ENCODE measurements around the gene SLC35A5.
A peak's percentile ranks its signal among the peaks of the same experiment; 100 is the strongest.

The SLC35A5 gene

DNA sequence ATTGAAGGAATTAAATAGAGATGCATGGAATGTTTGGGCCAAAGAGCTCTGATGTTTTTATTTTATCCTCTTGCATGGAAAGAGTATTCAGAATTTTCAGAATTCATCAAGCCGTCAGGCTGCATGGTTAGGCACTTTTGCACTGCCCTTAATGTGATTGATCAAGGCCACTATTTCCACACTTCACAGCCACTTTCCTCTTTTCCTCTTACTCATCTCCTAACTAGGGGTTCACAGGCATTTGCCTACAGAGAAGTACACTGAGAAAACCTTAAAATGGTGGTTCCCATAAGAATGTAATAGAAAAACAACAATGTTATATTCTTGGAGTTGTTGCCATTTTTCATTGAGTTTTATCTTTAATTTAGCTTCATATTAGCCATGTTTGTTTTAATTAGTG is 10.9 kb downstream of the SLC35A5 start:
- no peak for ATAC-seq

DNA sequence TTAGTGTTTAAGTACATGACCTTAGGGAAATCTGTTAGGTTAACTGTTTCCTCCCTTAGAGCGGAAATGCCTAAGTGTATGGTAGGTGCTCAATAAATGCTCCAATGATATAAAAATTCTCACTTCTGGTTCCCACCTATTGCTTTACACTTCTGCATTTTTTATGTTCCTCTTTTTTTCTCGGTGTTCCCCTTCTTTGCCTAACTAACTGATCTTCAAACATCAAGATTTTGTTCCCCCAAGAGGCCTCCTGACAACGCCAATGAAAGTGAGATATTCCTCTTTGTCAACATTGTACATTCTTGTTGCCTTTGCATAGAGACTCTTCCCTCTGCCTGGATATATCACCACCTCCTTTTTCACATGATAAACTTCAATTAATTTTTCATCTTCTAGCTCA is 17.4 kb downstream of the SLC35A5 start:
- no peak for ATAC-seq

DNA sequence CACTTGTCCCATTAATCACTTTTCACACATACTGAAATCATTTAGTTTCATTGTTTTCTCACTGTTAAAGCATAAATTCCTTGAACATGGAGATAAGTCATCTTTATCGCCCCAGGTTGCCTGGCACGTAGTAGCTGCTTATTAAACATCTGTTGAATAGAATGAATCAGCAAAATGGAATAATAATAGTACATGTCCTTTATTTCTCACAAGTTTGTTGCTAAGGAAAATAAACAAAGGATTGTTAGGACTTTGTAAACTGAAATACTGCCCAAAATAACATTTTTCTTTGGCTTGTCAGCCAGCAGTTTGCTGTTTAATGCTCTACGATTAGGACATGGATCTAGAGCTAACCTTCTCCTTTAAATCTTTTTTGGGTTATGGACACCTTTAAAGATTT is 17.9 kb downstream of the SLC35A5 start:
- no peak for ATAC-seq

DNA sequence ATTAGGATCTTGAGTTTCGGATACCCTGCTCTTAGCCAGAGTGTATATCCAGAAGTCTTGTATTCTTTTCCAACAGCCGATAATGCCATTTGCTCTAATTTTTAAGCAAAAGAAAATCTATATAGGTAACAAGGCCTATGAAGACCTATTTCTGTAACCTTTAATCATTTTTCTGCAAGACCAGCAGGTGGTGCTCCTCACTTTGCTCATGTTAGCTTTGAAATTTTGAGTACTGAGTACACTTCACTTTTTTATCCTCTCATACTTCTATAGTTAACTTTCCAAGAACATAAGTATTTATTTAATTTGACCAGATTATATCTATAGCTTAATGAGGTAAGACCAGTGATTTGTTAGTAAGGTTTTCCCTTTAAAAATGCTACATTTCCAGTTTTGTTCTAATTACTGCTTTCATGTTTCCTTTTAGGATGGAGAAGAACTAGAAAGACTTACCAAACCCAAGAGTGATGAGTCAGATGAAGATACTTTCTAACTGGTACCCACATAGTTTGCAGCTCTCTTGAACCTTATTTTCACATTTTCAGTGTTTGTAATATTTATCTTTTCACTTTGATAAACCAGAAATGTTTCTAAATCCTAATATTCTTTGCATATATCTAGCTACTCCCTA is 20.5 kb downstream of the SLC35A5 start:
- ATAC-seq = no peak

DNA sequence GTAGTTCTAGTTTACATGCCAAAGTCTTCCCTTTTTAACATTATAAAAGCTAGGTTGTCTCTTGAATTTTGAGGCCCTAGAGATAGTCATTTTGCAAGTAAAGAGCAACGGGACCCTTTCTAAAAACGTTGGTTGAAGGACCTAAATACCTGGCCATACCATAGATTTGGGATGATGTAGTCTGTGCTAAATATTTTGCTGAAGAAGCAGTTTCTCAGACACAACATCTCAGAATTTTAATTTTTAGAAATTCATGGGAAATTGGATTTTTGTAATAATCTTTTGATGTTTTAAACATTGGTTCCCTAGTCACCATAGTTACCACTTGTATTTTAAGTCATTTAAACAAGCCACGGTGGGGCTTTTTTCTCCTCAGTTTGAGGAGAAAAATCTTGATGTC is 21.3 kb downstream of the SLC35A5 start:
- no peak for ATAC-seq

DNA sequence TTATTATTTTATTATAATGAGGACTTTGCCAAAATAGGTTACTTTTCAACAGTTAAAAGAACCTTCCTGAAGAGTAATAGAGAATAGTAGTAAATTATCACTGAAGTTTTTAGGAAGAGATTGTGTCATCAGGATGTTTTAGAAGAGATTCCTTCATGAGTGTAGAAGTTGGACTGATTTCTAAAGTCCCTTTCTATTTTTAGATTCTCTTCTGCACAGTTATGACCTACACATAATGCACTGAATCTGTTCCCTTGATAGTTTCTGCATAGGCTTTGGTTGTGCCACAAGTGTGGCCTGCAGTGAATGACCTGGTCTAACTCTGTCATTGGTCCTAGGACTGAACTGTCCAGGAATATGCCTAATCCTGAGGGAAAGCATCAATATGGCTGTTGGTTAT is 23.9 kb downstream of the SLC35A5 start:
- no peak for ATAC-seq

DNA sequence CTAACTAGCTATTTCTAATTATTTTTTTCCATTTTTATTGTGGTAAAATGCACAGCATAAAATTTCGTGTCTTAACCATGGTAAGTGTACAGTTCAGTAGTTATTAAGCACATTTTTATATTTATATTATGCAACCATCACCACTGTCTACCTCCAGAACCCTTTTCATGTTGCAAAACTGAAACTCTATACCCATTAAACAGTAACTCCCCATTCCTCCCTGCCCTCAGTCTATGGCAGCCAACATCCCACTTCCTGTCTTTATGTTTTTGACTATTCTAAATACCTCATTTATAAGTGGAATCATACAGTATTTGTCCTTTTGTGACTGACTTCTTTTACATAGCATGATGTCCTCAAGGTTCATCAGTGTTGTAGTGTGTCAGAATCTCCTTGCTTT is 25.5 kb downstream of the SLC35A5 start:
- ATAC-seq = no peak

DNA sequence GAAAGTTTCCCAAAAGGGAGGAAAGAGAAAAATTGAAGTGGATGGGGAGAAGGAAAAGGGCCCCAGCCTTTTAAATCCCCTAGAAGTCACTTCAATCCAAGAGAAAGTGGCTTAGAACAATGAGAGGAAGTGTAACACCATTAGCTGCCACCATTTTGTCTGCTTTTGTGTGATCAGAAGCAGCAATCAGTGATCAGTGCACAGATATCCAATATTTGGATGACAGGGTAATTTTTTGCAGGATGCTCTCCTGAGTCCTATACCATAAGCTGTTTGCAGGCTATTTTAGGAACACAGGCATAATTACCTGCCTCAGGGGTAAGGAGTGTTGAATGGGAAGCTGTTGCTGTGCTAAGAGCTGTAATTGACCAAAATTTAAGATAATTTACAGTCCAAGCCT is 31.4 kb downstream of the SLC35A5 start:
- no peak for ATAC-seq

DNA sequence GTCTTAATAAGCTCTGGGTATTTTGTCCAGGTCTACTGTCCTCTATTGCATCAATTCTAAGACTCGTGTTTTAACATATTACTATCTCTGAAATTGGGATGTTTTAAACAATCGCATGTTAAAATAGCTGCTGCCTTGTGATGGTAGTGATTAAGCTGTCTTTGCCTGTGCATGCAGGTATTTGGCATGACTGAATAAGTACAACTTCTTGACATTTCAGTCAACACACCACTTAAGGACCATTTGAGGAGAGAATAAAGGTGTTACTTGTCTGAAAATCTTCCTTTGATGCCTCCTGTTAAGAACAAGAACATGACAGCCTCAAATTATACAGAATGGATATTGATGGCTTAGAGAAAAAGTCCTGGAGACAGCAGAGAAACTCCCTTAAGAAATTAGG is 33.0 kb downstream of the SLC35A5 start:
- ATAC-seq = no peak

DNA sequence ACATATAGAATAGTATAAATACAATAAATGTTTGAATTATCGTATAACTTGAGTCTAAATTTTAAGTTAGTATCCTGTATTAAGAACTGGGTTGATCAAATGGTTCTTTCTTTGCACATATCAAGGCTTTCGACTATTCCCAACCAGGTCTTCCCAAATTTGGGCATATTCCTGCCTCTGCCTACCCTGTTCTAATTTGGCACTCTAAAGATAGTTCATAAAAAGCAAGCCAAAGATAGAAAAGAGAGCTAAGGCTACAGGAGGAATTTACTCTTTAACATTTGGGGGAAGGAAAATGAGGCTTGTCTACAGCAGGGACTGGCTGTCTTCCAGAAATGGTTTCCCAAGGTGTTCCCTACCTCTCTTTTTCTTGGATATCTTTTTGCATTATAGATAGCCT is 36.1 kb downstream of the SLC35A5 start:
- no peak for ATAC-seq

DNA sequence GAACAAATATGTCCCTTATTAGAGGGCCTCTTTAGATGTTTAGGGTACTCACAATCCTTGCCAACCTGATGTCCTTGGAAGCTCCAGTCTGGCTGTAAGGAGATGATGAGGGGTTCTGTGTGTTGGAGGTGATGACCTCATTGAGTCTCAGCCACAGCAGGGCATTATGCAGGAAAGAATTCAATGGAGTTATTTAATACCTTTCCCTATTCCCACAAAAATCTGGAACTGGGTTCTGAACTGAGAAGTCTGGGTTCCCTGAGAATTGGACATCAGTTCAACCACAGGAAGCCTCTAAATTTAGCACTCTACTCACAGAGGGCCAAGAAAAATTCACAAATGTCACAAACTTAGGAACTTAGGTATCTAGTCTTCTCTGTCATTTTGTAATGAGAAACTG is 36.9 kb downstream of the SLC35A5 start:
- no peak for ATAC-seq

DNA sequence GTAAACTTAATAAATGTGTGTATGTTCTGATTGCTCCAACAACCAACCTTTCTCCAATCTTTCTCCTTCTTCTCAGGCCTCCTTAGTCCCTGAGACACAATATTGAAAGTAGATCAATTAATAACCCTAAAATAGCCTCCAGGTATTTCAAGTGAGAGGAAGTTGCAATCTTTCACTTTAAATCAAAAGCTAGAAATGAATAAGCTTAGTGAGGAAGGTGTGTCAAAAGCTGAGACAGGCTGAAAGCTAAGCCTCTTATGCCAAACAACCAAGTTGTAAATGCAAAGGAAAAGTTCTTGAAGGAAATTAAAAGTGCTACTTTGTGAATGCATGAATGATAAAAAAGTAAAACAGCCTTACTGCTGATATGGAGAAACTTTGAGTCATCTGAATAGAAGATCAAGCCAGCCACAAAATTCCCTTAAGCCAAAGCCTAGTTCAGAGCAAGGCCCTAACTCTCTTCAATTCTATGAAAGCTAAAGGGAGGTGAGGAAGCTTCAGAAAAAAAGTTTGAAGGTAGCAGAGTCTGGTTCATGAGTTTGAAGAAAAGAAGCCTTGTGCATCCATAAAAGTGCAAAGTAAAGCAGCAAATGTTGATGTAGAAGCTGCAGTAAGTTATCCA is 40.5 kb downstream of the SLC35A5 start:
- peak; percentile 35 to 62 for ATAC-seq

DNA sequence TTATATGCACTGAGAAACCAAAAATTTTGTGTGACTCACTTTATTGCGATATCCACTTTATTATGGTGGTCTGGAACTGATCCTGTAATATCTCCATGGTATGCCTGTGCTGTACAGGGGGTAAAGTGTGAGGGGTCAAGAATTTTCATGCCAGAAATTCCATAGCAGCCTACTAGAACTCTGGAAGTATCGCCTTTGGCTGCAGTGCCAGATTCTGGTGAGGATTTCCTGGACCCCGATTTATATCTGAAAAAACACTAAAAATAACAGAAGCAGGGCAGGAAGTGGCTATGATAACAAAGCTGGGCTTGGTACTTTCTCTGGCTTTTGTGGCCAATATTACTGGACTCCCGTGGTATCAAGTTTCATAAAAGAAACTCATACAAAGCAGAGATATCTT is 42.7 kb downstream of the SLC35A5 start:
- no peak for ATAC-seq

DNA sequence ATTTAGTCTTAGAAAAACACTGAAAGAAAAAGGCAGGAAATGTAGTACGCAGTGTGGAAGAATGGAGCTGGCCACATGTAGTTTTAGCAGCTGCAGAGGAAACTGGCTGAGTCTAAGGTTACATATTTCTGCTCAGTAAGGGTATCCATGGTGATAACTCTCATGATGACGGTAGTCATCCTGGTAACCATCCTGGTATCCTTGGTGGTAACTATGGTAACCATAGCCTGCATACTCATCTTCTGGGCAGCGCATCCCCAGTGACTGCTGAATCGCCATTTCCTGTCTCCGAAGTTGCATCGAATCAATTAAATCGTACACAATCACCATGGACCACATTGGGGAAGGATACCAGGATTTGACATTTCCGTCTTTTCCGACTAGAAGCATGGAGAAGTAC is 43.4 kb downstream of the SLC35A5 start:
- peak in 1 of 2 donors; percentile 24 for ATAC-seq

DNA sequence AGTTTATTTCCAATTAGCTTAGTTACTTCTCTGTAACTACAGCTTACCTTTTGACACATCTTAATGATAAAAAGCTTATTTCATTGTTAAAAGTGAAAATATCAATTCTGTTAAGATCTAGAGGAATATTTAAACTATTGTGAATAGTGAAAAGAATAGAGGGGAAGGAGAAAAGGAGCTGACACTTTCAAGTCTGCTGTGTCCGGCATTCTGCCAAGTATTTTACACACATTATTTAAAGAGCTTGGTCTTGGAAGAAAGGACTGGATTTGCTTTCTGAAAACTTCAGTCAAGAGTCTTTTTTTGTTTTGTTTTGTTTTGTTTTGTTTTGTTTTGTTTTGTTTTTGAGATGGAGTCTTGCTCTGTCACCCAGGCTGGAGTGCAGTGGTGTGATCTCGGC is 44.3 kb downstream of the SLC35A5 start:
- ATAC-seq = no peak

DNA sequence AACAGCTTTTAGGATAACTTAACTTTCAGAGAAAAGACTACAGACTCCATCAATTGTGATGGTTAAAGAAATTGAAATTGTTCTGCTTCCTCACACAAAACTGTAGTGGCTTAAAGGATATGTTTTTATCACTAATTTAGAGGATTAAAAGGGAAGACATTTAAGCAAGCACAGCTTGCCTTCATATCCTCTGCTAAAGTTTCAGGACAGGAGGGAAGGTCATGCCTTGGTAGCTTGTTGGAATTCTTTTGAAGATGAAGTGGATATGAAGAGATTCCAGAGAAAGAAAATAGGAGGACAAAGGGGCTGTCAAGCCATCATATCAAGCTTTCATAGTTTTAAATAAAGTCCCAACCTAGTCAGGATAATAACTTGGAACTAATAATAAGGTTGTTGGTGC is 46.0 kb downstream of the SLC35A5 start:
- no peak for ATAC-seq

DNA sequence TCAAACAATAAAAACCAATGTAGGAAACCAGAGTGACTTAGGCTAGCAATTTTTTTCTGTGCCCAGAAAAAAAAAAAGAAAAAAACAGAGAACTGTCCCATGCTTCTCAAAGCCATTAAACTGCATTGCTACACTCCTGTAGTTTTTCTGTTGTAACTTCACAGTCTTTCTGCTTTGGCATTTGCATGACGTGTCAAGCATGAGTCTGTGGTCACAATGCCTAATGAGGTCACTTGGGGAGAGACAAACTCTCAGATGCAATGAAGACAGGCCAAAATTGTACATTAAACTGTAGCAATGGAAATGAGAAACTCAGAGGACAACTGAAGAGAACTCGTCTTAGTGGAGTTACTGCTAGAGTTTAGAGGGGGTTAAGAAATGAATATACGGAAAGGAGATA is 48.3 kb downstream of the SLC35A5 start:
- no peak for ATAC-seq

DNA sequence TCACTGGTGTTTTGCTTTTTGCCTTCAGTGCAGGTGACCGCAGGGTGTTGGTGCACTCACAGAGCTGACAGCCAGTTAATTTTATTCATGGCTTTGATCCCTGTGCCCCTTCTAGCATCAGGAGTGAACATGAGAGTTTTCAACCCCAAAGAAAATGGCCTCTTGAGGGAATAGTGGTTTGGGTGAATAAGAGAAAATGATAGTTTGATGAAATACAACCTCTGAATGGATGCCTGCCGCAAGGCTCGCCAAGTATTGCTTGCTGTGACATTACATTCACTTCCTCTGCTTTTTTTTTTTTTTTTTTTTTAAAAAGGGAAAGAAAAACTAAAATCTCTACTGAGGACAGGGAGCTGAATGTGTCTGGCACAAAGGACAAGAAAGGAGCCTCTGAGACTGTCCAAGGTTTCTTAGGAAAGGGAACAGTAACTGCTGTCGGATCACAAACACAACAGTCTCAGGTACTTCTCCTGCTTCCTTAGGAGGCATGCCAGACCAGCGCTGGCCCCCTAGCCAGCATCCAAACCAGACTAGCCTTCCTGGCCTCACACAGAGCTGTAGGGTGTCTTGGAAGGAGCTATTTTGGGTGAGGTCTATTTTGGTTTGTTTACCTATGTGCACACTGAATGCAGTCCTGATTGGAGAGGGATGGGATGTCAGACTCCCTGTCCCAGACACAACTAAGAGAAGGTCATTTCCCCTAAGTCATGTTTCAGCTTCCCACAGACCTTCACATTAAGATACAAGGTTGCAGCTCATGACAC is 50.1 kb downstream of the SLC35A5 start:
- no peak for ATAC-seq

DNA sequence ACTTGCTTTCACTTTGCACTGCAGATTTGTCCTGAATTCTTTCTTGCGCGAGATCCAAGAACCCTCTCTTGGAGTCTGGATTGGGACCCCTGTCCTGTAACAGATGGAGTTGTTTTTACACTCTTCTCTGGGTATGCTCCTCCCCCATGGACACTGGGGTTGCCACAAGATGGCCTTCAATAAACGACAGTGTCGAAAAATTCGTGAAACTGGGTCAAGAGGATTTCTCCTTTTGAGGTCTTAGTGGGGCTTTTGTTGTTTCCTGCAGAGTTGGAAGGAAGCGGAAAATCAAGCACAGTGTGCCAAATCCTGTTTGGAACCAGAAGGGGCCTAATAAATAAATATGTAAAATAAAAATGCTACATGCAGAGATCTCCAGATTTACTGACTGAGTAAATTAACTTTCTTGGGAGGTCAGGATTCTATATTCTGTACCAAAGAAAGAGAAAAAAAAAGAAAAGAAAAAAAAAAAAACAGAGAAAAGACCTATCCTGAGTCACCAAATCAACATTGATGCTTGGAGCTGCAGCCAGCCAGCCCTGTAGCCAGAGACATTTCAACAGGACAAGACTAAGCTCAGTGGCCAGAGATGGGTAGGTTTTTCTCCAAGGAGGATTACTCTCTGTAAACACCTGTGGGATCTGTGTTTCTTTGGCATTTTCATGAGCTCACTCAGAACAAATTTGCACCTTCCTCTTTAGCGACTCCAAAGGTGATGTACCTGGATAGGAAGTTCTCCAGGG is 54.3 kb downstream of the SLC35A5 start:
- ATAC-seq = no peak

DNA sequence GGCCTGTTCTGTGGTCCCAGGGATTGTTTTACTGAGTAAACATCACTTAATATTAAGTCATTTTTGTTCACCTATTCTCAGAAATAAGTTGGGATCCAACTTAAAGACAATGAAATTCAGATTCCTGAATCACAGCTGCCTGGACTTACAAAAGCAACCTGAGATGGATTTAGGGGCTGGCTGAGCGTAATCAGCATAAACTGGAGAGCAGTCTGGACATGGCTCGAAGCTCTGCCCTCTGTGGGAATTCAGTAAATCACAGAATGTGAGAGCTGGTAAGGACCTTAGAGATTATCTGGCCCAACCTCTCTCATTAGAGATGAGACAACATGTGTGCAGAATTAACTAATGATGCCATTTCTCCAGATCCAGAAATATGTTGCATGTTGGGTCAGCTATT is 55.4 kb downstream of the SLC35A5 start:
- ATAC-seq = no peak

DNA sequence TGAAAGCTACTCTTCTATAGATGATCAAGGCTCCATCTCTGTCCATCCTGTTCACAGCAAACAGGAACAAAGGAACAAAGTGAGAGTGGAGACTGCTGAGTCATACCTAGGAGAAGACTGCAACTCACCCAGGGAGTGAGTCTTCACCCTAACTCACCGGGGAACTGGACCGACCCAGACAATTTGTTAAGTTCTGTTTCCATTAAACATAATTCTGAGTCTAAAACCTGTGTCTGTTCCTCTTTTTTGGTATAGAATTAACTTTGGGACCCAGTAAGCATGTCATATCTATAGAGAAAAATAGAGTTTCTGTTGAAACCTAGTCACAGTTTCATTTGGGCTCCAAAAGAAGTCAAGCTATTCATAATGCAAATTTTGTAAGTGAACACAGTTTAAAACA is 57.5 kb downstream of the SLC35A5 start:
- ATAC-seq = no peak

DNA sequence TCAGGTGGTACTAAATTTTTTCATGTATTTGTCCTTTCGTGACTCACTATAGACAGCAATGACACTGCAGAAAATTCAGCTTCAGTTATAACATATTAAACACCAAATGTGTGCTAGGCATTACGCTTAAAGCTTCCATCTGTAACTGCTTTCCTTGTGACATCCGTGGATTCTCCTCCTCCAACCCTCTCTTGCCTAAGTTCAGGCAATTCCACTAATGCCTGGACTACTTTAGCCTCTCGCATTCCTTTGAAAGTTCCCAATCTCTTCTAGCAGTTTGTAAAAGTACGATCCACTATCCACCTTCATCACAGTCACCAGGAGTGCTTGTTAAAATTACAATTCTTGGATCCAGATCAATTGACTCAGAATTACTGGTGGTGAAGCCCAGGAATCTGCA is 61.4 kb downstream of the SLC35A5 start:
- no peak for ATAC-seq

DNA sequence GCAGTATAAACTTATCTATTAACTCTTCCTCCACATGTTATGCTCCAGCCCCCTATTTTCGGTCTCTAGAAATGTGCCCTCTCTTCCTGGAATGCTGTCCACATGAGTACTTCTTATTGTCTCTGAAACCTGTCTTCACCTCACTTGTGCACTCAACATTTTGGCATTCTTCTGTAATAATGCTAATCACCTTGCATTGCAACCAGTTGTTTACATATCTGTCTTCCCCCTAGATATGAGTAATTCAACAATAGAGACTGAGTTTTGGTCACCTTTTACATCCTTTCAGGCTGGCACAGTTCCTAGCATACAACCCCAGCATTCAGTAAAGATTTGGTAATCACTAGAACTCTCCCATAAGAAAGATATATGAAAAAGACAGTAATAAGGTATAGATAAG is 61.9 kb downstream of the SLC35A5 start:
- no peak for ATAC-seq

DNA sequence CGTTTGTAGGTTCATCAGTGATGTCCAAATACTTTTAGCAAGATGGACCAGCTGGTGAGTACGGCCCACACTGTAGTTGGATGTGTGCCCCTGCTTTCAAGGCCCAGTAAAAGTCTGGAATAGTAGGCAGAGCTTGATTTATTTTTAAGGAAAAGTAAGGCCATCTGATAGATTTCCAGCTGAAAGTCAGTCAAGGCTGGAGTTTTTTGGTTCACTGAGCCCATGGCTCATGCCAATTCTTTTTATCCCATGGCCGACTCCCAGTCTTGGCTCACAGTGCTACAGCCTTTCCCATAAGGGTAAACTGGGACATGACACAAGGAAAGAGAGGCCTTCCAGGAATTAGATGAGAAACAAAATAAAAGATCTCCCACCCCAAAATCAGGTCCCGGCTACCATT is 65.6 kb downstream of the SLC35A5 start:
- no peak for ATAC-seq
